ENCODE data around the gene HDC.

HDC gene

DNA sequence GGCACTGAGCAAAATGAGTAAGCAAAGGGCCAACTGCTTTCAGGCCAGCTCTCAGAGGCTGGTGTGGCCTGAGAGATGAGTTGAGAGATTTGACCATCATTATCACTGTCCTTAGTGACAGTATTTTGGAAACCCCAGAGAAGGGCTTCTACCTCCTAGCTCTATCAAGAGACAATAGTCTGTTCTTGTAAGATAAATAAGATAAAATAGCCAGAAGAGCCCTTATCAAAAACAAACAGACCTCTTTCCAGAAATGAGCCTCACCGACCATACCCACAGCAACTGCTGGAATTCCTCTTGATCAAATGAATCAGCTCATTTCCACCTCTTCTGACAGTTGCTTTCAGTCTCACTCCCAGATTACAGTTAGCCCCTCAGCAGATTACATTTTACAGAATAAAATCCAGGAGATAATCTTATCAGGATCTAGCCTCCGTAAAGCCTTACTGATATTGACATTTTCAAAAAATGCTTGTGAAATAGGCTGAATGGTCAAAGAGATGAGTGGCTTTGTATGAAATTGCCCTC, 4.5 kb downstream of the HDC start:
- Histone ChIP-seq H2AFZ (ENCODE audit: low read length) (no peak overlapping the region), H4K20me1 (ENCODE audit: insufficient read depth, low read length) (no peaks in the 10 kb centered on the region), H3K9ac (ENCODE audit: low read length) (no peak overlapping the region), H3K4me1 (ENCODE audit: low read length) (no peaks in the 10 kb centered on the region), H3K4me2 (ENCODE audit: low read depth, low read length) (no peak overlapping the region), H3K36me3 (replicated peaks; ENCODE audit: insufficient read depth, low read length) (no peaks in the 10 kb centered on the region), H3K27ac (ENCODE audit: low read length) (no peak overlapping the region), H3K79me2 (ENCODE audit: low read length) (no peaks in the 10 kb centered on the region), H3K4me3 (ENCODE audit: low read length) (no peak overlapping the region), H3K27me3 (replicated peaks; ENCODE audit: insufficient read depth, low read length) (no peaks in the 10 kb centered on the region), H3K9me3 (replicated peaks; ENCODE audit: insufficient read depth, low read length) (no peaks in the 10 kb centered on the region), H3F3A (ENCODE audit: insufficient read depth, low read length) (no peaks in the 10 kb centered on the region), H3K9me2 (replicated peaks; ENCODE audit: insufficient read depth, low read length) (no peaks in the 10 kb centered on the region)
- TF ChIP-seq EZH2phosphoT487 (IDR thresholded peaks at IDR 0.05; ENCODE audit: low read length), result no peak
- TF ChIP-seq EZH2 (optimal IDR thresholded peaks at IDR 0.05; ENCODE audit: low read depth, low read length), result no peak
- no peak for TF ChIP-seq CTCF (IDR thresholded peaks at IDR 0.05; ENCODE audit: low read length)
- no peak for DNase-seq

DNA sequence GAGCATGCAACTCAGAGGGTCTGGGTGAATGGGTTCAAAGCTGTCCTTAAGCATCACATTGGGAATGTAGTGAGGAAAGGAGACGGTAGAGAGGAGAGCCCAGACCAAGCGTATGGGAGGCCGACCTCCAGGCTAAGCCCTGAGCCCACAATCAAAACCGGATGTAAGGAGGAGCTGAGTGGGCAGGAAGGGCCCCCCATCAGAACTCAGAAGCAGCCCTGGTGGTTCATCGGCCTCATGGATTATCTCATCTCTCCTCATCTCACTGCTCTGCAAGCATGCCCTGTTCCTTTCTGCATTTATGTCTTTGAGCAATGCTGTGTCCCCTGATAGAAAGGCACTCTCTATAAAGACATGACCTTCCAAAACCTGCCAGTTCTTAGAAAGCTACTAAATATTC, 6.2 kb downstream of the HDC start:
- TF ChIP-seq EZH2phosphoT487 (IDR thresholded peaks at IDR 0.05; ENCODE audit: low read length), result no peak
- TF ChIP-seq EZH2 (optimal IDR thresholded peaks at IDR 0.05; ENCODE audit: low read depth, low read length), result no peak
- no peak for TF ChIP-seq CTCF (IDR thresholded peaks at IDR 0.05; ENCODE audit: low read length)
- Histone ChIP-seq H3K27ac (ENCODE audit: low read length) (no peak overlapping the region), H2AFZ (ENCODE audit: low read length) (no peak overlapping the region), H3K4me1 (ENCODE audit: low read length) (no peaks in the 10 kb centered on the region), H3K27me3 (replicated peaks; ENCODE audit: insufficient read depth, low read length) (no peaks in the 10 kb centered on the region), H3K9me3 (replicated peaks; ENCODE audit: insufficient read depth, low read length) (no peaks in the 10 kb centered on the region), H3F3A (ENCODE audit: insufficient read depth, low read length) (no peaks in the 10 kb centered on the region), H3K9me2 (replicated peaks; ENCODE audit: insufficient read depth, low read length) (no peaks in the 10 kb centered on the region), H3K9ac (ENCODE audit: low read length) (no peak overlapping the region), H3K79me2 (ENCODE audit: low read length) (no peaks in the 10 kb centered on the region), H4K20me1 (ENCODE audit: insufficient read depth, low read length) (no peaks in the 10 kb centered on the region), H3K36me3 (replicated peaks; ENCODE audit: insufficient read depth, low read length) (no peaks in the 10 kb centered on the region), H3K4me2 (ENCODE audit: low read depth, low read length) (no peak overlapping the region), H3K4me3 (ENCODE audit: low read length) (no peak overlapping the region)
- DNase-seq, result no peak

GRCh38 chr15:50257924-50258323, 7.6 kb downstream of the HDC start:
- Histone ChIP-seq H3K4me3 (ENCODE audit: low read length) (no peak overlapping the region), H4K20me1 (ENCODE audit: insufficient read depth, low read length) (no peaks in the 10 kb centered on the region), H3K4me1 (ENCODE audit: low read length) (no peaks in the 10 kb centered on the region), H3K27ac (ENCODE audit: low read length) (no peak overlapping the region), H2AFZ (ENCODE audit: low read length) (no peak overlapping the region), H3F3A (ENCODE audit: insufficient read depth, low read length) (no peaks in the 10 kb centered on the region), H3K4me2 (ENCODE audit: low read depth, low read length) (no peak overlapping the region), H3K27me3 (replicated peaks; ENCODE audit: insufficient read depth, low read length) (no peaks in the 10 kb centered on the region), H3K79me2 (ENCODE audit: low read length) (no peaks in the 10 kb centered on the region), H3K36me3 (replicated peaks; ENCODE audit: insufficient read depth, low read length) (no peaks in the 10 kb centered on the region), H3K9me2 (replicated peaks; ENCODE audit: insufficient read depth, low read length) (no peaks in the 10 kb centered on the region), H3K9ac (ENCODE audit: low read length) (no peak overlapping the region), H3K9me3 (replicated peaks; ENCODE audit: insufficient read depth, low read length) (no peaks in the 10 kb centered on the region)
- DNase-seq, result no peak
- TF ChIP-seq EZH2phosphoT487 (IDR thresholded peaks at IDR 0.05; ENCODE audit: low read length) (no peak), EZH2 (optimal IDR thresholded peaks at IDR 0.05; ENCODE audit: low read depth, low read length) (no peak), CTCF (IDR thresholded peaks at IDR 0.05; ENCODE audit: low read length) (no peak)

Measured in MM.1S (cell line).